Kidney tubule cell (primary cell): ENCODE measurements around the gene RELN.
A peak's percentile ranks its signal among the peaks of the same experiment; 100 is the strongest.

Experiments used
- DNase-seq: peaks from one replicate; pipeline ENCODE4 v3.0.0-alpha.2; 2018; ENCODE audit warnings: low spot score

RELN gene

GRCh38 chr7:103683348-103683747 is 306.1 kb downstream of the RELN start:
- DNase-seq: no peak

- DNase-seq: no peak
Measured at GRCh38 chr7:103680161-103681144, 309.0 kb downstream of the RELN start.

GRCh38 chr7:103679151-103680132 is 310.0 kb downstream of the RELN start:
- DNase-seq: peak; percentile 67

GRCh38 chr7:103668279-103668941 is 321.0 kb downstream of the RELN start:
- no peak for DNase-seq

- no peak for DNase-seq
Measured at GRCh38 chr7:103666326-103666725, 323.1 kb downstream of the RELN start.

GRCh38 chr7:103664577-103664976 is 324.9 kb downstream of the RELN start:
- no peak for DNase-seq

GRCh38 chr7:103660455-103661371 is 328.7 kb downstream of the RELN start:
- peak; percentile 94 for DNase-seq

- peak; percentile 85 for DNase-seq
Measured at GRCh38 chr7:103658055-103659005, 331.1 kb downstream of the RELN start.

GRCh38 chr7:103657474-103657894 is 332.0 kb downstream of the RELN start:
- no peak for DNase-seq

GRCh38 chr7:103656221-103656620 is 333.2 kb downstream of the RELN start:
- no peak for DNase-seq

- no peak for DNase-seq
Measured at GRCh38 chr7:103651593-103652377, 337.7 kb downstream of the RELN start.

- no peak for DNase-seq
Measured at GRCh38 chr7:103649052-103649451, 340.4 kb downstream of the RELN start.

- no peak for DNase-seq
Measured at GRCh38 chr7:103648135-103648534, 341.3 kb downstream of the RELN start.

- no peak for DNase-seq
Measured at GRCh38 chr7:103644319-103644718, 345.1 kb downstream of the RELN start.

- DNase-seq: peak; percentile 84
Measured at GRCh38 chr7:103640031-103640779, 349.3 kb downstream of the RELN start.

GRCh38 chr7:103637726-103638125 is 351.7 kb downstream of the RELN start:
- DNase-seq: peak; percentile 56

- peak; percentile 85 for DNase-seq
Measured at GRCh38 chr7:103637094-103637493, 352.4 kb downstream of the RELN start.

GRCh38 chr7:103636153-103636552 is 353.3 kb downstream of the RELN start:
- peak; percentile 39 for DNase-seq
